Activated CD8-positive, alpha-beta memory T cell treated with anti-CD3 and anti-CD28 coated beads, Interleukin-2, amount 50 U/mL, for 1 hour (primary cell): Measurements from ENCODE around the gene PLCD3.

Source experiments
- DNase-seq: peaks from one replicate; pipeline ENCODE4 v3.0.0-alpha.2; 2020; ENCODE audit errors: extremely low read depth

PLCD3 gene

DNA sequence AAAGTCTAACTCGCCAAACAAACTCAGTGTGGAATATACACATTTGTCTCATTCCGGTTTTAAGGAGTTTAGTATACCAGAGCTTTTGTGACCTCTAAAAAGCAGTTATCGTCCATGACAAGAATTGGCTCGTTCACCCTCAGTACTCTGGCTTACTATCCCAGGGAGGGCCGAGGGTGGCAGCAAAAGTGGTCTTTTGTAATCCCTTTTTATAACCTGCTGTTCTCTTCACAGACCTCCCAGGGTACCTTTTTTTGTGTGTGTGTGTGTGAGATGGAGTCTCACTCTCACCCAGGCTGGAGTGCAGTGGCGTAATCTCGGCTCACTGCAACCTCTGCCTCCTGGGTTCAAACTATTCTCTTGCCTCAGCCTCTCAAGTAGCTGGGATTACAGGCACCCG, 62.3 kb downstream of the PLCD3 start:
- DNase-seq = no peak

GRCh38 chr17:45067637-45068036, 64.7 kb downstream of the PLCD3 start:
- no peak for DNase-seq

DNA sequence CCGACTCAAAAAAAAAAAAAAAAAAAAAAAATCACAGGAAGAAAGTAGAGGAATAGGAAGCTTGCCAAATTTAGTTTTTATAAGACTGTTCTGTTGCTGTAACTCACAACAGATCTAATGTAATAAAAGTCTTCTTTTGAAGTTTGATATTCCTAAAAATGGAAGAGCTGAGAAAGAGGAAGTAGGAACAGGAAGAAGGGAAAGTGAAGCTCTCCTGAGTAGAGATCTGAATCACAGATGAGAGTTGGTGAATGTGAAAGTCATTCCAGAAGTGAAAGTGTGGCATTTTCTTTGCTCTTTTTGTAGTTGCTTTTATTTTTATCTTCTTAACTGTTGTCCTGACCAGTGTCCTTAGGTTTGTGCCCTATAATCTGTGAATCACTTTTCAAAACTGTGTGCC, 69.1 kb downstream of the PLCD3 start:
- no peak for DNase-seq

- DNase-seq = no peak
Measured at GRCh38 chr17:45061606-45062205, 70.6 kb downstream of the PLCD3 start.

DNA sequence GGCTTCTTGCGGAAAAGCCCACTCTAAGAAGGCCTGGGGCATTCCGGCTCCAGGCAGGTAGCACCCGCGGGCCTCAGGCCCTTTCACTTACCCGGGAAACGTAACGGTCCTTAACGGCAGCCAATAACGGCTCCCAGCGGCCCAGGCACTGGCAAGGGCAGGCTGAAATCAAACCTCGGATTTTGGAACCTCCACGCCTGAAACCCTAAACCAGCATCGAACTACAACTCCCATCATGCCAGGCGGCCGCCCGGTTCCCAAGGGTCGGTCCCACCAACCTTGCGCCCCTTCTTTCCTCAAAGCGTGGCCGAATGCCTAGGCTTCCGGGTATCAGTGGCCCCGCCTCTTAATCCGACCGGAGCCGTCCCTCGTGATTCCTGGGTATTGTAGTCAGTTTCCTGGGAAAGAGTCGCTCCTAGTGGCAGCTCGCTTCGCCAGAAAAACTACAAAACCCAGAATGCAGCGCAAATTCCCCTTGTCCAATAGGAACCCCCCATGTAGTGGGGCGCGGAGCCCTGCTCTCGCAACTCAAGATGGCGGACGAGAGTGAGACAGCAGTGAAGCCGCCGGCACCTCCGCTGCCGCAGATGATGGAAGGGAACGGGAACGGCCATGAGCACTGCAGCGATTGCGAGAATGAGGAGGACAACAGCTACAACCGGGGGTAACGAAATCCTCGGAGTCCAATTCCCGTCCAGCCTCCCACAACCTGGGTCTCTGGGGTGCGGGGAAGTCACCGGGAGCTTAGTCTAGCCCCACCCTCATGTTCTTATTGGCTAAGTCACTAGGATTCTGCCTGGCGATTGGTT, 71.3 kb downstream of the PLCD3 start, which contains the start of gene NMT1:
Gene NMT1, plus strand, starts transcription at position 521 of the 809 bp plus-strand sequence. Its CDS starts 13 bp downstream, at position 534.
- DNase-seq = peak; percentile 92

DNA sequence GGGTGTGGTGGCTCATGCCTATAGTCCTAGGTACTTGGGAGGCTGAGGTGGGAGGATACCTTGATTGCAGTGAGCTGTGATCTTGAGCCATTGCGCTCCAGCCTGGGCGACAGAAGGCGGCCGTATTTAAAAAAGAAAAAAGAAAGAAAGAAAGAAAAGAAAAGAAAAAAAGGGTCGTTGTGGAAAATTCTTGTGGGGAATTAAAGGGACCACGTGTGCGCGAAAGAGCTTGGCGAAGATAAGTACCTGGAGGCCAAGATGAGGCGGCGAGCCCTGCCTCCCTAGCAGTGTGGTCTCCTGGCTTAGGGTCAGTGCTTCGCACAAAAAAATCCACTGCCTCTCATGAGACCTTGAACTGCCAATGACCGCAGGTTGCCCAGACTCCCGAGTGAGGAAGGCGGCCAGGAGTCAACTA, 71.9 kb downstream of the PLCD3 start:
- no peak for DNase-seq
